Measurements from ENCODE around the gene GH2. TPM values are rescaled to one million over a fixed set of nuclear protein-coding genes. Genes with fewer than 3 reads are reported as not detected.

The GH2 gene
- total RNA-seq, 2 donors from 2014 or later = not detected

GRCh38 chr17:63855185-63855584 lies 26.6 kb downstream of the GH2 start:
- Histone ChIP-seq H3K4me1 (no peaks in the 10 kb centered on the region), H3K9me3 (no peaks in the 10 kb centered on the region), H3K27me3 (no peaks in the 10 kb centered on the region), H3K9ac (ENCODE audit: low read depth in 2 of 2, low read length in 2 of 2) (no peak overlapping the region), H3K27ac (no peak overlapping the region), H3K36me3 (no peaks in the 10 kb centered on the region), H3K4me3 (no peak overlapping the region)
- no peak for DNase-seq
- TF ChIP-seq, protein P1, sequence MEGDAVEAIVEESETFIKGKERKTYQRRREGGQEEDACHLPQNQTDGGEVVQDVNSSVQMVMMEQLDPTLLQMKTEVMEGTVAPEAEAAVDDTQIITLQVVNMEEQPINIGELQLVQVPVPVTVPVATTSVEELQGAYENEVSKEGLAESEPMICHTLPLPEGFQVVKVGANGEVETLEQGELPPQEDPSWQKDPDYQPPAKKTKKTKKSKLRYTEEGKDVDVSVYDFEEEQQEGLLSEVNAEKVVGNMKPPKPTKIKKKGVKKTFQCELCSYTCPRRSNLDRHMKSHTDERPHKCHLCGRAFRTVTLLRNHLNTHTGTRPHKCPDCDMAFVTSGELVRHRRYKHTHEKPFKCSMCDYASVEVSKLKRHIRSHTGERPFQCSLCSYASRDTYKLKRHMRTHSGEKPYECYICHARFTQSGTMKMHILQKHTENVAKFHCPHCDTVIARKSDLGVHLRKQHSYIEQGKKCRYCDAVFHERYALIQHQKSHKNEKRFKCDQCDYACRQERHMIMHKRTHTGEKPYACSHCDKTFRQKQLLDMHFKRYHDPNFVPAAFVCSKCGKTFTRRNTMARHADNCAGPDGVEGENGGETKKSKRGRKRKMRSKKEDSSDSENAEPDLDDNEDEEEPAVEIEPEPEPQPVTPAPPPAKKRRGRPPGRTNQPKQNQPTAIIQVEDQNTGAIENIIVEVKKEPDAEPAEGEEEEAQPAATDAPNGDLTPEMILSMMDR (IDR thresholded peaks at IDR 0.05) = no peak
- intact Hi-C loops (cut with DNase I) = no loop called here

- H3K4me3 ChIP-seq = no peak overlapping the region
- no peak overlapping the region for H3K27ac ChIP-seq
- H3K9me3 ChIP-seq = no peaks in the 10 kb centered on the region
- DNase-seq = no peak
- H3K27me3 ChIP-seq = no peaks in the 10 kb centered on the region
- TF ChIP-seq, protein P1 (IDR thresholded peaks at IDR 0.05) = no peak
- no peaks in the 10 kb centered on the region for H3K4me1 ChIP-seq
- intact Hi-C loops (cut with DNase I) = no loop called here
- no peak overlapping the region for H3K9ac ChIP-seq (ENCODE audit: low read depth in 2 of 2, low read length in 2 of 2)
- no peaks in the 10 kb centered on the region for H3K36me3 ChIP-seq
Observed at GRCh38 chr17:63854709-63855108, 27.0 kb downstream of the GH2 start.

- intact Hi-C loops (cut with DNase I) = no loop called here
- no peaks in the 10 kb centered on the region for H3K9me3 ChIP-seq
- no peak overlapping the region for H3K27ac ChIP-seq
- DNase-seq = no peak
- TF ChIP-seq, protein P1 (IDR thresholded peaks at IDR 0.05) = no peak
- H3K9ac ChIP-seq (ENCODE audit: low read depth in 2 of 2, low read length in 2 of 2) = no peak overlapping the region
- no peaks in the 10 kb centered on the region for H3K36me3 ChIP-seq
- H3K27me3 ChIP-seq = no peaks in the 10 kb centered on the region
- H3K4me1 ChIP-seq = no peaks in the 10 kb centered on the region
- no peak overlapping the region for H3K4me3 ChIP-seq
Observed at GRCh38 chr17:63853260-63853659, 28.5 kb downstream of the GH2 start.

GRCh38 chr17:63850401-63850800 lies 31.3 kb downstream of the GH2 start:
- intact Hi-C loops (cut with DNase I) = no loop called here
- Histone ChIP-seq H3K36me3 (no peaks in the 10 kb centered on the region), H3K9ac (ENCODE audit: low read depth in 2 of 2, low read length in 2 of 2) (no peak overlapping the region), H3K27ac (no peak overlapping the region), H3K4me3 (no peak overlapping the region), H3K9me3 (no peaks in the 10 kb centered on the region), H3K4me1 (no peaks in the 10 kb centered on the region), H3K27me3 (no peaks in the 10 kb centered on the region)
- DNase-seq = no peak
- TF ChIP-seq, protein P1 (IDR thresholded peaks at IDR 0.05) = no peak

DNA sequence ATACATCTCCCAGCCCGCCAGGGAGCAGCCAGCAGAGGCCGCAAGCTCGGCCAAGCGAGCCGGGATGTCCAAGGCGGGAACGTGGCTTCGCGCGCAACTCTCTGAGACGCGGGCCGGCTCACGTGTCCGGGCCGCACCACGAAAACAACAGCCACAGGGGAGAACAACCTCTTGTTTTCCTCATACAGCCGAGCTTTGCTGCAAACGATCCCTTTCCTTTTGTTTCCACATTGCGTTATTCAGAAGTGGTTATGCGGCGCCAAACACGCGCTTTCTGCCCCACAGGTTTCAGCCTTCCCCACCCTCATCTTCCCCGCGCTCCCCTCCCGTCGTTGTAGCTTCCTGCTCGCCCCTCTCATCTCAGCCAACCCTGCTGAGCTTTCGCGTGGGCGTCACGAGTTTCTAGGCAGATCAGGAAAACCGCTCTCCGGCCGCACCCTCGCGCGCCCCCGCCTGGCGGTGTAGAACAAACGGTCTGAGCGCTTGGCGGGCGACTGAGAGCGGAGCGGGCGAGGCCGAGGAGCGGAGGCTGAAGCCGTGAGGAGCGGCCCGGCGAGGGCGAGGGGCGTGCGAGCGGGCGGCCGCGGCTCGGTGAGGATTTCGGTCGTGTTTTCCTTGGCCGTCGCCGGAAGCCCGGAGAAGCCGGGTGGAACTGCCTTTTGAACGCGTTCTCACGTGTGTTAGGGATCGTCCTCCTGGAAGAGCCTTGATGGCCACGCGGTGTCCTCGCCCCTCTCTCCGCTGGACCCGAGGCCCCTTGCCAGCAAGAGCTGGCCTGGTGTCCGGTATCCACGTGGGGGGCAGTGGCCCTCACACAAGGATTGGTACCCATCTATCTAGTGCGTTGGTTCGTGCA lies 32.7 kb downstream of the GH2 start:
- Histone ChIP-seq H3K4me1 (no peaks in the 10 kb centered on the region), H3K36me3 (no peaks in the 10 kb centered on the region), H3K9me3 (no peaks in the 10 kb centered on the region), H3K27me3 (no peaks in the 10 kb centered on the region), H3K27ac (no peak overlapping the region), H3K9ac (ENCODE audit: low read depth in 2 of 2, low read length in 2 of 2) (peak overlapping the region in 1 of 2 donors; percentile 58), H3K4me3 (peak overlapping the region; percentile 5)
- DNase-seq = peak; percentile 90
- TF ChIP-seq, protein P1 (IDR thresholded peaks at IDR 0.05) = peak; percentile 33
- intact Hi-C loops (cut with DNase I) = no loop called here
